VCaP (cell line): ENCODE measurements around the gene COL6A3.

ENCODE experiments used
- H3K27ac ChIP-seq: fragments of 450-650 bp; 2 replicates; pipeline ENCODE4 v1.5.1; 2017
- CTCF ChIP-seq: fragments of 450-650 bp; conservative IDR thresholded peaks from 2 replicates; pipeline ENCODE4 v1.5.1; 2017; ENCODE audit warnings: mild to moderate bottlenecking, moderate library complexity

Gene COL6A3

DNA sequence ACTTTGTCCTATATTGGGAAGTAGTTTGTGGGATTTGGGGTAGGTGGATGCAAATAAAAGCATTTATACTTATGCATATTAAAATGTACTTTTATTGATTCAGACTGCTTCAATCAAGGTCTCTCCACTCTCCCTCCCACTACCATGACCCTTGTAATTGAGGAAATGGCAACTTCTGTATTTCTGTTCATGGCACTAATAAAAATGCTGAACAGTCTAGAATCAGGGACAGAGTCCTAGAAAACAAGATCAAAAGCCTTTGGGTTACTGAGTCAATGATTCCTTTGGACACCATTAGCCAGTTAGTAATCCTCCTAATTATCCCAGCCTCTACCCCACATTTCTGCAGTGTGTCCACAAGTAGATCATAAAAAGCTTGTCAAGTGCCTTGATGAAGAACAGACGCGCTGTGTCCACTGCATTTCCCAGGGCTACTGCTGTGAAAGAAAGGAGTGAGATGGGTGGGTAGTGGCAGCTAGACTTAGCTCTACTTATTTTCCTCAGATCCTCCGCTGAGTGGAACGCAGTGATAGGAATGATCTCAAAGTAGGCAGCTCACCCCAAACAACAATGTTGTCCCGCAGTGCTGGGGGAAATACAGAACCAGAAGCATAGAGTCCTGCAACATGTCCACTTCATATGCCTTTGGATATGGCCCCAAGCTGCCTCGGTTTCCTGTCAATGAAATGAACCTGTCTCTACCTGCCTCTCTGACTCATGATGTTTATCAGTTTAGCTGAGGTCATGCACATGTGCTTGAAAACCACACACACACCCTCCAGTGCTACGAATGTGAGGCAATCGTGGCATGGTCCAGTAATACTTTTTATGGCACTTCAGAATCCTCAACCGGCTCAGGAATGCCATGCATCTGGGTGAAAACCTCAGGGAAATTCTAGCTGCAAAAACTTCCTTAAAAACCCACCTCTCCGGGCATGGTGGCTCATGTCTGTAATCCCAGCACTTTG, 115.5 kb downstream of the COL6A3 start:
- H3K27ac ChIP-seq: no peak overlapping the region
- TF ChIP-seq CTCF: no peak

- no peak overlapping the region for H3K27ac ChIP-seq
- TF ChIP-seq CTCF: no peak
Measured at GRCh38 chr2:237297421-237298150, 116.4 kb downstream of the COL6A3 start.

- TF ChIP-seq CTCF: no peak
- H3K27ac ChIP-seq: no peak overlapping the region
Measured at GRCh38 chr2:237296756-237297155, 117.2 kb downstream of the COL6A3 start.

DNA sequence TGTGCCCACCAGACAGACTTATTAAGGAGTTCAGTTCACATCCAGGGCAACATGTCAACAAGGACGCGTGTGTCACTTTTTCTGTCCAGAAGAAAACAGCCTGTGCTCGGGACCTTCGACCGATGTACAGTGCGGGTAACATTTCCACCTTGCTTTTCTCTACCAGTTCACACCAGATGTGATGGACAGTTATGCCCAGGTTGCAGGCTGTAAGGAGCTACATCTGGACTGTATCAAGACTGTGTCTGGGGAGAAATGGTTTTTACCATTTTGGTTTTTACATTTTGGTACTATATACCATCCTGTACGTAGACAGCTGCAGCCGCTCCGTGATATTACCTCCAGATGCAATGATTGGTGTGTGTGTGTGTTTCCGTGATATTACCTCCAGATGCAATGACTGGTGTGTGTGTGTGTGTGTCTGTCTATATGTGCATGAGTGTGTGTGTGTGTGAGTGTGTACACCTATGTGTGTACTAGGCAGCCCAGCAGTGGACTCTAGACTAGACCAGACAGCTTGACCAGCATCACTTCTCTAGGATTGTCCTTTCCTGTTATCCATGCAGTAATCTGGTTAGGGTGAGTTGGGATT, 118.0 kb downstream of the COL6A3 start:
- no peak for TF ChIP-seq CTCF
- H3K27ac ChIP-seq: no peak overlapping the region

- H3K27ac ChIP-seq: no peak overlapping the region
- TF ChIP-seq CTCF: no peak
Measured at GRCh38 chr2:237294460-237294859, 119.5 kb downstream of the COL6A3 start.

- no peak overlapping the region for H3K27ac ChIP-seq
Measured at GRCh38 chr2:237293978-237294377, 120.0 kb downstream of the COL6A3 start.

More at GRCh38 chr2:237293978-237294377, 120.0 kb downstream of the COL6A3 start:
- TF ChIP-seq CTCF: no peak
